ENCODE data around the gene CHMP4B.

The CHMP4B gene

DNA sequence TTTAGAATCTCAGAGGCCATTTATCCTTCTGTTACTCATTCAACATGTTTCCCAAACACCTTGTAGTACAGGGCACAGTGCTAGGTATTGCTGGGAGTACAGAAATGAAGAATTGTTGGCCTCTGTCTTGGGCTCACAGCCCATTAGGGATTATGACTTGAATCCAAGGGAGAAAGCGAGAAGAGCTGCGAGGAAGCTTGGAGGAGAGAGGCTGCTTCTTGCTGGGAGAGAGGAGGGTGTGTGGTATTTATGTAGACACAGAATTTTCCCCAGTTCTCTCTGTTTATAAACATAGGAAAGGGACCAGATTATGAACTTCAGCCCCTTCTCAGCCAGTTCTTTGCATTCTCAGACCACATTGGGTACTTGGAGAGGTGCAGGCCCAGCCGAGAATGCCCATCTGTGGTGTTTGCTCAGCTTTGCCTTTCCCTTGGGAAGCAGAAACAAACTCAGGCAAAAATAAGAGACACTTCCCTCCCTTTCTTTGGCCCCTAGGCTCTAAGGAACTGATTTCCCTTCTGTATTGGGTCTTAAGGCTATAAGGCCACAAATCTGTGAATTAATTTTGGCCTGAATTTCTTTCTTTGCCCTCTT is 17.9 kb downstream of the CHMP4B start:
- Histone ChIP-seq H3K9ac (ENCODE audit: low read length) (peak overlapping the region; percentile 57), H3K9me3 (replicated peaks; ENCODE audit: insufficient read depth, low read length) (no peaks in the 10 kb centered on the region), H3F3A (ENCODE audit: insufficient read depth, low read length) (peaks cover 78% of the 10 kb centered on the region), H3K27ac (ENCODE audit: low read length) (peak overlapping the region; percentile 83), H4K20me1 (ENCODE audit: insufficient read depth, low read length) (no peaks in the 10 kb centered on the region), H2AFZ (ENCODE audit: low read length) (no peak overlapping the region), H3K79me2 (ENCODE audit: low read length) (peaks cover 100% of the 10 kb centered on the region), H3K4me3 (ENCODE audit: low read length) (peak overlapping the region; percentile 18), H3K36me3 (replicated peaks; ENCODE audit: insufficient read depth, low read length) (peaks cover 21% of the 10 kb centered on the region), H3K27me3 (replicated peaks; ENCODE audit: insufficient read depth, low read length) (no peaks in the 10 kb centered on the region), H3K4me1 (ENCODE audit: low read length) (peaks cover 85% of the 10 kb centered on the region), H3K4me2 (ENCODE audit: low read depth, low read length) (peak overlapping the region; percentile 68), H3K9me2 (replicated peaks; ENCODE audit: insufficient read depth, low read length) (no peaks in the 10 kb centered on the region)
- DNase-seq: no peak
- TF ChIP-seq, protein P1, sequence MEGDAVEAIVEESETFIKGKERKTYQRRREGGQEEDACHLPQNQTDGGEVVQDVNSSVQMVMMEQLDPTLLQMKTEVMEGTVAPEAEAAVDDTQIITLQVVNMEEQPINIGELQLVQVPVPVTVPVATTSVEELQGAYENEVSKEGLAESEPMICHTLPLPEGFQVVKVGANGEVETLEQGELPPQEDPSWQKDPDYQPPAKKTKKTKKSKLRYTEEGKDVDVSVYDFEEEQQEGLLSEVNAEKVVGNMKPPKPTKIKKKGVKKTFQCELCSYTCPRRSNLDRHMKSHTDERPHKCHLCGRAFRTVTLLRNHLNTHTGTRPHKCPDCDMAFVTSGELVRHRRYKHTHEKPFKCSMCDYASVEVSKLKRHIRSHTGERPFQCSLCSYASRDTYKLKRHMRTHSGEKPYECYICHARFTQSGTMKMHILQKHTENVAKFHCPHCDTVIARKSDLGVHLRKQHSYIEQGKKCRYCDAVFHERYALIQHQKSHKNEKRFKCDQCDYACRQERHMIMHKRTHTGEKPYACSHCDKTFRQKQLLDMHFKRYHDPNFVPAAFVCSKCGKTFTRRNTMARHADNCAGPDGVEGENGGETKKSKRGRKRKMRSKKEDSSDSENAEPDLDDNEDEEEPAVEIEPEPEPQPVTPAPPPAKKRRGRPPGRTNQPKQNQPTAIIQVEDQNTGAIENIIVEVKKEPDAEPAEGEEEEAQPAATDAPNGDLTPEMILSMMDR (IDR thresholded peaks at IDR 0.05; ENCODE audit: low read length): no peak
- TF ChIP-seq EZH2 (optimal IDR thresholded peaks at IDR 0.05; ENCODE audit: low read depth, low read length) (no peak), EZH2phosphoT487 (IDR thresholded peaks at IDR 0.05; ENCODE audit: low read length) (no peak)

GRCh38 chr20:33829636-33830035 is 18.5 kb downstream of the CHMP4B start:
- Histone ChIP-seq H4K20me1 (ENCODE audit: insufficient read depth, low read length) (no peaks in the 10 kb centered on the region), H3K4me2 (ENCODE audit: low read depth, low read length) (peak overlapping the region; percentile 68), H3K4me3 (ENCODE audit: low read length) (no peak overlapping the region), H3K79me2 (ENCODE audit: low read length) (peaks cover 100% of the 10 kb centered on the region), H3K27ac (ENCODE audit: low read length) (peak overlapping the region; percentile 83; the same call in 1 of the 2 replicates), H3K9ac (ENCODE audit: low read length) (no peak overlapping the region; the same call in 1 of the 2 replicates), H3K4me1 (ENCODE audit: low read length) (peaks cover 85% of the 10 kb centered on the region), H2AFZ (ENCODE audit: low read length) (no peak overlapping the region), H3K9me3 (replicated peaks; ENCODE audit: insufficient read depth, low read length) (no peaks in the 10 kb centered on the region), H3K27me3 (replicated peaks; ENCODE audit: insufficient read depth, low read length) (no peaks in the 10 kb centered on the region), H3K9me2 (replicated peaks; ENCODE audit: insufficient read depth, low read length) (no peaks in the 10 kb centered on the region), H3K36me3 (replicated peaks; ENCODE audit: insufficient read depth, low read length) (peaks cover 21% of the 10 kb centered on the region), H3F3A (ENCODE audit: insufficient read depth, low read length) (peaks cover 78% of the 10 kb centered on the region)
- DNase-seq: no peak
- TF ChIP-seq EZH2phosphoT487 (IDR thresholded peaks at IDR 0.05; ENCODE audit: low read length) (no peak), EZH2 (optimal IDR thresholded peaks at IDR 0.05; ENCODE audit: low read depth, low read length) (no peak)
- TF ChIP-seq, protein P1 (IDR thresholded peaks at IDR 0.05; ENCODE audit: low read length): no peak

- Histone ChIP-seq H2AFZ (ENCODE audit: low read length) (no peak overlapping the region), H3K27me3 (replicated peaks; ENCODE audit: insufficient read depth, low read length) (no peaks in the 10 kb centered on the region), H3F3A (ENCODE audit: insufficient read depth, low read length) (peaks cover 78% of the 10 kb centered on the region), H3K9me3 (replicated peaks; ENCODE audit: insufficient read depth, low read length) (no peaks in the 10 kb centered on the region), H3K36me3 (replicated peaks; ENCODE audit: insufficient read depth, low read length) (peaks cover 25% of the 10 kb centered on the region), H3K4me3 (ENCODE audit: low read length) (no peak overlapping the region), H3K9ac (ENCODE audit: low read length) (no peak overlapping the region), H3K27ac (ENCODE audit: low read length) (peak overlapping the region; percentile 83; the same call in 1 of the 2 replicates), H3K79me2 (ENCODE audit: low read length) (peaks cover 100% of the 10 kb centered on the region), H3K4me2 (ENCODE audit: low read depth, low read length) (no peak overlapping the region), H4K20me1 (ENCODE audit: insufficient read depth, low read length) (no peaks in the 10 kb centered on the region), H3K9me2 (replicated peaks; ENCODE audit: insufficient read depth, low read length) (no peaks in the 10 kb centered on the region), H3K4me1 (ENCODE audit: low read length) (peaks cover 85% of the 10 kb centered on the region)
- TF ChIP-seq, protein P1 (IDR thresholded peaks at IDR 0.05; ENCODE audit: low read length): no peak
- no peak for TF ChIP-seq EZH2 (optimal IDR thresholded peaks at IDR 0.05; ENCODE audit: low read depth, low read length)
- TF ChIP-seq EZH2phosphoT487 (IDR thresholded peaks at IDR 0.05; ENCODE audit: low read length): no peak
- no peak for DNase-seq
Measured at GRCh38 chr20:33830371-33830770, 19.2 kb downstream of the CHMP4B start.
